PC-3 (cell line): ENCODE results near the gene ADCY5. TPM values are rescaled to one million over a fixed set of nuclear protein-coding genes. Genes with fewer than 3 reads are reported as not detected.

Experiments
- ATAC-seq: fragments of 200-7000 bp; cut with Tn5 transposase; 2 replicates; pipeline ENCODE4 v1.9.1; 2020; ENCODE audit warnings: mild to moderate bottlenecking, moderate library complexity
- BruUV-seq: library from RNA; stranded (reverse); fragments of 400-500 nt; replicated peaks from 2 replicates; lab custom pipeline; 2021; lab: Mats Ljungman, UMichigan
- CTCF ChIA-PET: fragments of 300-600 bp; sonication (Branson Sonifier 250); formaldehyde crosslinking; loops from one replicate; lab custom pipeline; 2022; ENCODE audit warnings: antibody characterized with exemption; lab: Charles Lee
- POLR2A ChIA-PET: fragments of 300-600 bp; sonication (Branson Sonifier 250); formaldehyde crosslinking; loops from one replicate; lab custom pipeline; 2022; ENCODE audit warnings: antibody characterized with exemption; ENCODE audit not compliant: unreplicated experiment; lab: Charles Lee
- DNase-seq: peaks from one replicate; pipeline ENCODE4 v3.0.0-alpha.2; 2015
- H2AFZ ChIP-seq: fragments of 300-600 bp; sonication (generic); 2 replicates; pipeline ENCODE4 v1.6.0; 2016; ENCODE audit warnings: antibody characterized with exemption, low read length
- H3F3A ChIP-seq: fragments of 300-600 bp; sonication (generic); one replicate; pipeline ENCODE4 v1.6.0; 2017; ENCODE audit warnings: antibody characterized with exemption, low read length, control low read depth, mild to moderate bottlenecking; ENCODE audit not compliant: unreplicated experiment
- H3K27ac ChIP-seq: fragments of 300-600 bp; sonication (generic); 2 replicates; pipeline ENCODE4 v1.5.1; 2016; ENCODE audit warnings: mild to moderate bottlenecking, low read length
- H3K27me3 ChIP-seq: fragments of 300-600 bp; sonication (generic); 2 replicates; pipeline ENCODE4 v1.6.1; 2016; ENCODE audit warnings: low read length, mixed read lengths
- H3K36me3 ChIP-seq: fragments of 300-600 bp; sonication (generic); 2 replicates; pipeline ENCODE4 v1.6.1; 2016; ENCODE audit warnings: low read depth, mixed run types, low read length, mixed read lengths
- H3K4me1 ChIP-seq: fragments of 300-600 bp; sonication (generic); 2 replicates; pipeline ENCODE4 v1.5.1; 2016; ENCODE audit warnings: low read length; ENCODE audit not compliant: insufficient read depth
- H3K4me2 ChIP-seq: fragments of 300-600 bp; sonication (generic); 2 replicates; pipeline ENCODE4 v1.6.0; 2016; ENCODE audit warnings: low read length
- H3K4me3 ChIP-seq: fragments of 300-600 bp; sonication (generic); 2 replicates; pipeline ENCODE4 v1.5.1; 2016; ENCODE audit warnings: mild to moderate bottlenecking, low read length, mixed read lengths
- H3K79me2 ChIP-seq: fragments of 300-600 bp; sonication (generic); 2 replicates; pipeline ENCODE4 v1.6.1; 2017; ENCODE audit warnings: low read length, mixed read lengths
- H3K9ac ChIP-seq: fragments of 300-600 bp; sonication (generic); 2 replicates; pipeline ENCODE4 v1.6.0; 2016; ENCODE audit warnings: mild to moderate bottlenecking, low read length
- H3K9me2 ChIP-seq: fragments of 300-600 bp; sonication (generic); replicated peaks from 2 replicates; pipeline ENCODE4 v1.6.1; 2016; ENCODE audit warnings: mixed run types, low read length, mixed read lengths
- H3K9me3 ChIP-seq: fragments of 300-600 bp; sonication (generic); 2 replicates; pipeline ENCODE4 v1.6.1; 2016; ENCODE audit warnings: low read length, mixed read lengths
- H4K20me1 ChIP-seq: fragments of 300-600 bp; sonication (generic); 2 replicates; pipeline ENCODE4 v1.6.1; 2016; ENCODE audit warnings: low read length, mixed read lengths
- EZH2 ChIP-seq: fragments of 300-600 bp; sonication (generic); IDR thresholded peaks from one replicate; pipeline ENCODE4 v1.6.1; 2017; ENCODE audit warnings: antibody characterized with exemption, mild to moderate bottlenecking, low read length; ENCODE audit not compliant: unreplicated experiment
- EZH2phosphoT487 ChIP-seq: fragments of 300-600 bp; sonication (generic); IDR thresholded peaks from 2 replicates; pipeline ENCODE4 v1.6.1; 2018; ENCODE audit warnings: mild to moderate bottlenecking, antibody characterized with exemption, low read length, borderline replicate concordance
- intact Hi-C: fragments of 100-400 bp; cut with micrococcal nuclease; formaldehyde crosslinking; loops from 2 replicates; pipeline ENCODE4 v1.9.0; 2023
- total RNA-seq: library from RNA; depleted of rRNA; stranded (reverse); fragments of >200 nt; gene quantifications from 2 replicates; pipeline ENCODE4 v1.2.3, GENCODE V29; 2014
- TF ChIP-seq, protein P1 (sequence below): fragments of 300-600 bp; sonication (generic); conservative IDR thresholded peaks from 2 replicates; pipeline ENCODE4 v1.5.1; 2017; ENCODE audit warnings: antibody characterized with exemption, low read depth, mild to moderate bottlenecking, low read length

ADCY5 gene
- total RNA-seq, 1 experiment from 2014 or later = not detected

DNA sequence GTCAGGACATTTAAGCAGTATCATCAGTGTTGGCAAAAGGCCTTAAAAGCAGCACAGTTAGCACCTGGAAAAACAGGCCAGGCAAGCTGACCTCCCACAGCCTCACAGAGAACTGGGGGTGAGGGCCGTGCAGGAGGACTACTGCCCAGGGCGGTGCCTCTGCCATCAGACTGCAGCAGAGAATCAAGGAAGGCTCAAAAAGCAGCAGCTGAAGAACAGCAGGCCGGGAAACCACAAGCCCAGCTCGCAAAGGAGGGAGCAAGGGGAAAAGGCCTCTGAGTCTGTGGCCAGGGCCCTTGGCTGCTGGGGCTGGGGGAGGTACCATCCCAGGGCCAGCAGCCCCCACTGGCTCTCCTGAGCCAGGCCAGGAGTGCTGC, 163.0 kb downstream of the ADCY5 start:
- no peak for DNase-seq

DNA sequence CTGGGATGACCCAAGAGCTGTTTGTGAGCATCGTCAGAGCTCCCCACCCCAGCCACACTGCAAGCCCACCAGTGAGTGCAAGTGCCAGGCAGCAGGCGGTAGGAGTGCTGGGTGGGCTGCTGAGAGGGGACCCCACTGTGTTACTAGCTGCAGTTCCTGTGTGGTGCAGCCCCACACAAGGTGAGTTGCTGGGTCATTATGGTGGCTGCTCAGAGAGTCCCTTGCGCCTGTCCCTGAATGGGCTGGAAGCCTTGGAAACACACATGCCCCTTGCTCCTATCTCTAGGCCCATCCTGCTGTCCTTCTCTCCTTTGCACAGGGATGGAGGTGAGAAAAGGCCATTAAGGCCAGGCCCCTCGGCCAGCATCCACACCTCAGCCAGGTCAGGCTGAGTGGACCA, 163.4 kb downstream of the ADCY5 start:
- no peaks in the 10 kb centered on the region for H3F3A ChIP-seq
- no peak overlapping the region for H3K27ac ChIP-seq
- no peak for ATAC-seq
- ChIA-PET POLR2A (no interaction called here), CTCF (no interaction called here)
- no peak overlapping the region for H2AFZ ChIP-seq
- no peaks in the 10 kb centered on the region for H3K36me3 ChIP-seq
- no peaks in the 10 kb centered on the region for H3K9me3 ChIP-seq
- H3K9ac ChIP-seq = no peak overlapping the region
- H3K4me2 ChIP-seq = no peak overlapping the region
- no peak overlapping the region for H3K4me3 ChIP-seq
- H3K79me2 ChIP-seq = no peaks in the 10 kb centered on the region
- H3K9me2 ChIP-seq = no peaks in the 10 kb centered on the region
- DNase-seq = no peak
- peaks cover 12% of the 10 kb centered on the region; the same call in 1 of the 2 replicates for H3K27me3 ChIP-seq
- H4K20me1 ChIP-seq = no peaks in the 10 kb centered on the region
- H3K4me1 ChIP-seq = peaks cover 13% of the 10 kb centered on the region; the same call in 1 of the 2 replicates
- no TSS peak for BruUV-seq
- intact Hi-C loops = no loop called here
- no peak for TF ChIP-seq EZH2phosphoT487
- TF ChIP-seq, protein P1, sequence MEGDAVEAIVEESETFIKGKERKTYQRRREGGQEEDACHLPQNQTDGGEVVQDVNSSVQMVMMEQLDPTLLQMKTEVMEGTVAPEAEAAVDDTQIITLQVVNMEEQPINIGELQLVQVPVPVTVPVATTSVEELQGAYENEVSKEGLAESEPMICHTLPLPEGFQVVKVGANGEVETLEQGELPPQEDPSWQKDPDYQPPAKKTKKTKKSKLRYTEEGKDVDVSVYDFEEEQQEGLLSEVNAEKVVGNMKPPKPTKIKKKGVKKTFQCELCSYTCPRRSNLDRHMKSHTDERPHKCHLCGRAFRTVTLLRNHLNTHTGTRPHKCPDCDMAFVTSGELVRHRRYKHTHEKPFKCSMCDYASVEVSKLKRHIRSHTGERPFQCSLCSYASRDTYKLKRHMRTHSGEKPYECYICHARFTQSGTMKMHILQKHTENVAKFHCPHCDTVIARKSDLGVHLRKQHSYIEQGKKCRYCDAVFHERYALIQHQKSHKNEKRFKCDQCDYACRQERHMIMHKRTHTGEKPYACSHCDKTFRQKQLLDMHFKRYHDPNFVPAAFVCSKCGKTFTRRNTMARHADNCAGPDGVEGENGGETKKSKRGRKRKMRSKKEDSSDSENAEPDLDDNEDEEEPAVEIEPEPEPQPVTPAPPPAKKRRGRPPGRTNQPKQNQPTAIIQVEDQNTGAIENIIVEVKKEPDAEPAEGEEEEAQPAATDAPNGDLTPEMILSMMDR = no peak
- no peak for TF ChIP-seq EZH2

More for the DNA sequence above, 163.0 kb downstream of the ADCY5 start:
- H4K20me1 ChIP-seq = no peaks in the 10 kb centered on the region
- peaks cover 16% of the 10 kb centered on the region; the same call in 1 of the 2 replicates for H3K27me3 ChIP-seq
- no peak overlapping the region for H2AFZ ChIP-seq
- TF ChIP-seq, protein P1 = no peak
- TF ChIP-seq EZH2 (no peak), EZH2phosphoT487 (no peak)
- H3K36me3 ChIP-seq = no peaks in the 10 kb centered on the region
- no peak for ATAC-seq
- no peaks in the 10 kb centered on the region for H3K9me3 ChIP-seq
- H3K79me2 ChIP-seq = no peaks in the 10 kb centered on the region
- no peaks in the 10 kb centered on the region for H3K9me2 ChIP-seq
- intact Hi-C loops = no loop called here
- no peak overlapping the region for H3K27ac ChIP-seq
- H3F3A ChIP-seq = no peaks in the 10 kb centered on the region
- ChIA-PET POLR2A (no interaction called here), CTCF (interaction anchor here (0.6 kb wide), 1 partner anchor 496 kb away, joined by 5 read pairs; no protein-coding TSS in a partner anchor)
- BruUV-seq = no TSS peak
- no peak overlapping the region for H3K4me2 ChIP-seq
- H3K4me1 ChIP-seq = peaks cover 13% of the 10 kb centered on the region; the same call in 1 of the 2 replicates
- H3K9ac ChIP-seq = no peak overlapping the region
- no peak overlapping the region for H3K4me3 ChIP-seq

DNA sequence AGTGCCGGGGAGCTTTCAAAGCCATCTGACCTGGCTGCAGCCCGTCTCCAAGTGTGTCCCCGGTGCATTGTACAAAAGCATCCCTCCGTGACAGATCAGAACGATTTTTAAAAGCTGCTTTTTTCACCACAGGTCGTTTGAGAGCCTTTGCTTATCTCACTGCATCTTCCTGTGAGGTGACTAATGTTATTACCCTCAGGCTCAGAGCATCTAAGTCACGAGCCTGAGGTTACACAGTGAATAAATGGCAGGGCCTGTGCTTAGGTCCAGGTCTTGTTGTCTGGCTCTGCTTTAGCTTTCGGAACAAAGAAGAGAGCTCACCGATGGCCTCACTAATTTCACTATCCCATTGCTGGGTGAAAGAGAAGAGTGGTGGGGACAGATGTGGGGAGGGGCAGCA, 163.8 kb downstream of the ADCY5 start:
- Histone ChIP-seq H3K4me2 (no peak overlapping the region), H3K79me2 (no peaks in the 10 kb centered on the region), H3K27ac (no peak overlapping the region), H3K27me3 (0 out of 2 replicates have a peak, but pooled peaks cover 9% of the 10 kb centered on the region), H3K4me1 (peaks cover 13% of the 10 kb centered on the region; the same call in 1 of the 2 replicates), H3K9ac (no peak overlapping the region), H4K20me1 (no peaks in the 10 kb centered on the region), H2AFZ (no peak overlapping the region), H3K9me2 (no peaks in the 10 kb centered on the region), H3F3A (no peaks in the 10 kb centered on the region), H3K36me3 (no peaks in the 10 kb centered on the region), H3K4me3 (no peak overlapping the region), H3K9me3 (no peaks in the 10 kb centered on the region)
- no TSS peak for BruUV-seq
- CTCF ChIA-PET = no interaction called here
- ATAC-seq = peak; percentile 56
- DNase-seq = peak; percentile 63
- TF ChIP-seq EZH2phosphoT487 = no peak
- TF ChIP-seq, protein P1 = no peak
- TF ChIP-seq EZH2 = no peak
- POLR2A ChIA-PET = interaction anchor here (0.6 kb wide), 1 partner anchor 12 kb away, joined by 4 read pairs; no protein-coding TSS in a partner anchor
- intact Hi-C loops = no loop called here
